Measurements from ENCODE around the gene TAS2R4. TPM values are rescaled to one million over a fixed set of nuclear protein-coding genes. Genes with fewer than 3 reads are reported as not detected.

The TAS2R4 gene
- total RNA-seq, 3 donors from 2014 or later (not counting 1 experiment from before 2014, with no cell fraction given): 0.16 to 0.83 (median 0.59) TPM

GRCh38 chr7:141737118-141737835 is 39.2 kb upstream of the TAS2R4 start:
- H3K4me3 ChIP-seq (ENCODE audit: low read length): peak overlapping the region; percentile 81
- ATAC-seq: peak in 2 of 3 donors; percentile 33 to 66

GRCh38 chr7:141737836-141738591 is 38.5 kb upstream of the TAS2R4 start, which contains the start of gene SSBP1:
Gene SSBP1 (plus strand): TSS chr7:141738358. CDS start chr7:141739167, 809 bp downstream.
- Mint-ChIP-seq H3K9me3 (no peaks in the 10 kb centered on the region), H3K4me1 (peaks cover 39 to 47% of the 10 kb centered on the region in 2 donors), H3K36me3 (peaks cover 14% of the 10 kb centered on the region), H3K27ac (peak within 1 kb of the TSS; percentile 93 to 99), H3K27me3 (ENCODE audit: low read depth in 2 of 2) (no peaks in the 10 kb centered on the region), H3K4me3 (peak within 1 kb of the TSS; percentile 100)
- peaks cover 8% of the 10 kb centered on the region for H3K4me1 ChIP-seq (ENCODE audit: control insufficient read depth, insufficient read depth, low read length)
- H3K4me3 ChIP-seq (ENCODE audit: low read length): peak within 1 kb of the TSS; percentile 81
- DNase-seq (peak; percentile 80 to 97), ATAC-seq (peak; percentile 84 to 91 (median 86))
- intact Hi-C loops (cut with micrococcal nuclease): loop anchor here (1.0 to 5.0 kb wide), 3 partner anchors 37 to 186 kb away; partner anchors contain the start of gene AGK
- TF ChIP-seq, protein P1, sequence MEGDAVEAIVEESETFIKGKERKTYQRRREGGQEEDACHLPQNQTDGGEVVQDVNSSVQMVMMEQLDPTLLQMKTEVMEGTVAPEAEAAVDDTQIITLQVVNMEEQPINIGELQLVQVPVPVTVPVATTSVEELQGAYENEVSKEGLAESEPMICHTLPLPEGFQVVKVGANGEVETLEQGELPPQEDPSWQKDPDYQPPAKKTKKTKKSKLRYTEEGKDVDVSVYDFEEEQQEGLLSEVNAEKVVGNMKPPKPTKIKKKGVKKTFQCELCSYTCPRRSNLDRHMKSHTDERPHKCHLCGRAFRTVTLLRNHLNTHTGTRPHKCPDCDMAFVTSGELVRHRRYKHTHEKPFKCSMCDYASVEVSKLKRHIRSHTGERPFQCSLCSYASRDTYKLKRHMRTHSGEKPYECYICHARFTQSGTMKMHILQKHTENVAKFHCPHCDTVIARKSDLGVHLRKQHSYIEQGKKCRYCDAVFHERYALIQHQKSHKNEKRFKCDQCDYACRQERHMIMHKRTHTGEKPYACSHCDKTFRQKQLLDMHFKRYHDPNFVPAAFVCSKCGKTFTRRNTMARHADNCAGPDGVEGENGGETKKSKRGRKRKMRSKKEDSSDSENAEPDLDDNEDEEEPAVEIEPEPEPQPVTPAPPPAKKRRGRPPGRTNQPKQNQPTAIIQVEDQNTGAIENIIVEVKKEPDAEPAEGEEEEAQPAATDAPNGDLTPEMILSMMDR (IDR thresholded peaks at IDR 0.05): peak; percentile 70
- H3K36me3 ChIP-seq (ENCODE audit: control insufficient read depth, insufficient read depth, low read length): peaks cover 23% of the 10 kb centered on the region
- no peaks in the 10 kb centered on the region for H3K27me3 ChIP-seq (ENCODE audit: control insufficient read depth, insufficient read depth, low read length)
- H3K9me3 ChIP-seq (ENCODE audit: control insufficient read depth, insufficient read depth, low read length): no peaks in the 10 kb centered on the region
- under 1% methylated on average over 45 of the region's 46 CpGs for WGBS (ENCODE audit: insufficient coverage)
- H3K27ac ChIP-seq (ENCODE audit: low read length): peak within 1 kb of the TSS; percentile 96

More at GRCh38 chr7:141737118-141737835, 39.2 kb upstream of the TAS2R4 start:
- peaks cover 16% of the 10 kb centered on the region for H3K36me3 ChIP-seq (ENCODE audit: control insufficient read depth, insufficient read depth, low read length)
- no peaks in the 10 kb centered on the region for H3K27me3 ChIP-seq (ENCODE audit: control insufficient read depth, insufficient read depth, low read length)
- H3K27ac Mint-ChIP-seq: peak overlapping the region; percentile 93 to 99
- no peaks in the 10 kb centered on the region for H3K9me3 Mint-ChIP-seq
- peak overlapping the region; percentile 96 for H3K27ac ChIP-seq (ENCODE audit: low read length)
- 58% methylated on average over 9 of the region's 11 CpGs for WGBS (ENCODE audit: insufficient coverage)
- no peaks in the 10 kb centered on the region for H3K9me3 ChIP-seq (ENCODE audit: control insufficient read depth, insufficient read depth, low read length)
- TF ChIP-seq, protein P1 (IDR thresholded peaks at IDR 0.05): no peak
- peak; percentile 21 to 59 for DNase-seq
- peaks cover 34 to 41% of the 10 kb centered on the region in 2 donors for H3K4me1 Mint-ChIP-seq
- peaks cover 8% of the 10 kb centered on the region for H3K4me1 ChIP-seq (ENCODE audit: control insufficient read depth, insufficient read depth, low read length)
- peaks cover 7% of the 10 kb centered on the region for H3K36me3 Mint-ChIP-seq
- no peaks in the 10 kb centered on the region for H3K27me3 Mint-ChIP-seq (ENCODE audit: low read depth in 2 of 2)
- H3K4me3 Mint-ChIP-seq: peak overlapping the region; percentile 100
- intact Hi-C loops (cut with micrococcal nuclease): loop anchor here (5.0 kb wide), 1 partner anchor 185 kb away; the partner anchor contains the start of gene AGK

DNA sequence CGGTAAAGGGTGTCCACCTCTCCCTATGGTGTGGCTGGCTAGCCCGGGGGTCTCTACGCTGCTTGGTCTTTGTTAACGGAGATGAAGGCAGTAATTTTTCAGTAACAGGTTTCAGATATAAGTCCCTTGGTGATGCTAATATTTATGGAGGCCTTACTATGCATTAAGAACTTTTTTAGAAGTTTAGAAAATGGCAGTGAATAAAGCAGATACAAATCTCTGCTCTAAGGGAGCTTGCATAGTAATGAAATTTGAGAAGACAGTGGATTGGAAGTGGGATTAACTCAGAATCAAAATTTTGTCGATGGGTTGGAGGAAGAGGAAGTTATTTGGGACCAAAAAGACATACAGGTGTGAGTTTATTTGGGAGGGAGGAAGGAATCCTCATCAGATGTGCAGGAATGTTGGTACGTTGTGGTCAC is 37.9 kb upstream of the TAS2R4 start:
- no peak for ATAC-seq
- Mint-ChIP-seq H3K36me3 (peaks cover 19% of the 10 kb centered on the region), H3K4me1 (peaks cover 39 to 47% of the 10 kb centered on the region in 2 donors), H3K27ac (peak overlapping the region; percentile 93 to 99), H3K4me3 (peak overlapping the region; percentile 100), H3K9me3 (no peaks in the 10 kb centered on the region), H3K27me3 (ENCODE audit: low read depth in 2 of 2) (no peaks in the 10 kb centered on the region)
- H3K4me1 ChIP-seq (ENCODE audit: control insufficient read depth, insufficient read depth, low read length): peaks cover 8% of the 10 kb centered on the region
- H3K9me3 ChIP-seq (ENCODE audit: control insufficient read depth, insufficient read depth, low read length): no peaks in the 10 kb centered on the region
- WGBS (ENCODE audit: insufficient coverage): 0% methylated on average over 6 of the region's 6 CpGs
- intact Hi-C loops (cut with micrococcal nuclease): loop anchor here (1.0 to 5.0 kb wide), 3 partner anchors 37 to 186 kb away; partner anchors contain the start of gene AGK
- no peak for DNase-seq
- H3K4me3 ChIP-seq (ENCODE audit: low read length): peak overlapping the region; percentile 81
- no peaks in the 10 kb centered on the region for H3K27me3 ChIP-seq (ENCODE audit: control insufficient read depth, insufficient read depth, low read length)
- TF ChIP-seq, protein P1 (IDR thresholded peaks at IDR 0.05): no peak
- peaks cover 29% of the 10 kb centered on the region for H3K36me3 ChIP-seq (ENCODE audit: control insufficient read depth, insufficient read depth, low read length)
- H3K27ac ChIP-seq (ENCODE audit: low read length): peak overlapping the region; percentile 96
